HepG2 (cell line): ENCODE data around the gene EPHA6. TPM values are rescaled to one million over a fixed set of nuclear protein-coding genes. Genes with fewer than 3 reads are reported as not detected.

Source experiments
- ATAC-seq: fragments of 200-7000 bp; cut with Tn5 transposase; 3 replicates; pipeline ENCODE4 v1.9.1; 2020; ENCODE audit warnings: mild to moderate bottlenecking, moderate library complexity
- BruUV-seq: library from RNA; stranded (reverse); fragments of 400-500 nt; replicated peaks from 2 replicates; lab custom pipeline; 2021; lab: Mats Ljungman, UMichigan
- CTCF ChIA-PET: fragments of 300-600 bp; formaldehyde crosslinking; extraction: SDS; loops from one replicate; lab custom pipeline; 2021; ENCODE audit warnings: low total read pairs, inconsistent platforms, low intra/inter-chr PET ratio; lab: Yijun Ruan, JAX
- POLR2A ChIA-PET: fragments of 350-600 bp; sonication (Branson Sonifier 250); formaldehyde crosslinking; loops from one replicate; lab custom pipeline; 2020; ENCODE audit warnings: antibody characterized with exemption, inconsistent platforms; lab: Yijun Ruan, JAX
- DNase-seq: peaks from one replicate; pipeline ENCODE4 v3.0.0-alpha.2; 2015; ENCODE audit warnings: low spot score
- FAIRE-seq: peaks from 3 replicates; lab custom pipeline; 2011; peaks lifted over from hg19 to GRCh38; lab: Jason Lieb, UNC
- H2AFZ ChIP-seq: one replicate; pipeline ENCODE4 v1.6.1; 2011; ENCODE audit warnings: low read length, inconsistent platforms
- H3K27ac ChIP-seq: fragments of 300-600 bp; 3 replicates; pipeline ENCODE4 v1.8.0; 2011; ENCODE audit warnings: mixed run types, mild to moderate bottlenecking, mixed read lengths, low read length, inconsistent platforms; ENCODE audit not compliant: insufficient read depth; ENCODE audit errors: extremely low read length
- H3K27me3 ChIP-seq, 2 experiments: fragments of 200-600 bp in 1 of 2; 2 replicates in 1 of 2; 3 replicates in 1 of 2; pipeline versions ENCODE4 v1.6.0 to v1.8.0; 2011; ENCODE audit warnings: low read length in 2 of 2, mild to moderate bottlenecking in 2 of 2, moderate library complexity in 2 of 2, inconsistent platforms in 1 of 2; ENCODE audit not compliant: insufficient read depth in 2 of 2, control insufficient read depth in 1 of 2
- H3K36me3 ChIP-seq, 2 experiments: fragments of 200-600 bp in 1 of 2; replicated peaks in 1 of 2; 2 replicates in 1 of 2; 3 replicates in 1 of 2; pipeline versions ENCODE4 v1.5.1 to v1.8.0; 2011; ENCODE audit warnings: low read length in 2 of 2, inconsistent platforms in 1 of 2; ENCODE audit not compliant: insufficient read depth in 2 of 2, control insufficient read depth in 1 of 2
- H3K4me1 ChIP-seq: 2 replicates; pipeline ENCODE4 v1.5.1; 2012; ENCODE audit warnings: low read length, inconsistent platforms; ENCODE audit not compliant: insufficient read depth
- H3K4me2 ChIP-seq: 2 replicates; pipeline ENCODE4 v1.6.0; 2011; ENCODE audit warnings: low read depth, low read length, inconsistent platforms
- H3K4me3 ChIP-seq, 3 experiments: fragments of 200-600 bp in 1 of 3; sonication (generic), shearing (Covaris generic) in 1 of 3; replicated peaks in 1 of 3; 2 replicates each; pipeline ENCODE4 v1.5.1; 2011 to 2016; ENCODE audit warnings: low read length in 3 of 3, inconsistent platforms in 2 of 3, low read depth in 2 of 3, mild to moderate bottlenecking in 2 of 3, control low read depth in 1 of 3, mixed read lengths in 1 of 3; ENCODE audit not compliant: insufficient read depth in 1 of 3
- H3K79me2 ChIP-seq: one replicate; pipeline ENCODE4 v1.6.1; 2011; ENCODE audit warnings: low read length, inconsistent platforms; ENCODE audit not compliant: insufficient read depth
- H3K9ac ChIP-seq: 2 replicates; pipeline ENCODE4 v1.6.0; 2011; ENCODE audit warnings: mild to moderate bottlenecking, low read depth, low read length, inconsistent platforms; ENCODE audit not compliant: insufficient read depth
- H3K9me3 ChIP-seq: 2 replicates; pipeline ENCODE4 v1.5.1; 2012; ENCODE audit warnings: mild to moderate bottlenecking, low read length
- H4K20me1 ChIP-seq: 2 replicates; pipeline ENCODE4 v1.6.0; 2011; ENCODE audit warnings: inconsistent platforms, mild to moderate bottlenecking, low read length, moderate library complexity; ENCODE audit not compliant: insufficient read depth
- CREM ChIP-seq, 2 experiments: sonication (generic) in 1 of 2; formaldehyde crosslinking in 1 of 2; IDR thresholded peaks; 2 replicates each; pipeline versions ENCODE4 v1.4.0 to v1.6.1; 2016 to 2020; ENCODE audit warnings: antibody characterized with exemption in 1 of 2, mild to moderate bottlenecking in 1 of 2, missing genetic modification reagents in 1 of 2
- GABPA ChIP-seq, 2 experiments: IDR thresholded peaks; 2 replicates each; pipeline ENCODE4 v1.6.1; 2011 to 2016; ENCODE audit warnings: low read depth in 2 of 2, low read length in 1 of 2, missing biosample characterization in 1 of 2, missing genetic modification characterization in 1 of 2
- KLF13 ChIP-seq: sonication (generic); formaldehyde crosslinking; IDR thresholded peaks from 2 replicates; pipeline ENCODE4 v1.4.0; 2020; ENCODE audit warnings: mild to moderate bottlenecking, missing genetic modification reagents
- MIXL1 ChIP-seq: IDR thresholded peaks from 2 replicates; pipeline ENCODE4 v1.6.1; 2016
- NCOA1 ChIP-seq: sonication (generic); formaldehyde crosslinking; IDR thresholded peaks from 2 replicates; pipeline ENCODE4 v1.9.0; 2021; ENCODE audit warnings: missing genetic modification reagents
- NR2F2 ChIP-seq: IDR thresholded peaks from 2 replicates; pipeline ENCODE4 v1.6.1; 2012; ENCODE audit warnings: low read depth, inconsistent platforms, borderline replicate concordance
- RFXANK ChIP-seq: IDR thresholded peaks from 2 replicates; pipeline ENCODE4 v1.6.1; 2016
- SIN3A ChIP-seq: IDR thresholded peaks from 2 replicates; pipeline ENCODE4 v1.6.1; 2011; ENCODE audit warnings: low read depth, mild to moderate bottlenecking, control low read depth, low read length, borderline replicate concordance
- SP5 ChIP-seq: IDR thresholded peaks from 2 replicates; pipeline ENCODE4 v1.6.1; 2016; ENCODE audit warnings: low read depth, borderline replicate concordance
- ZBTB8A ChIP-seq: sonication (generic); formaldehyde crosslinking; IDR thresholded peaks from 2 replicates; pipeline ENCODE4 v1.4.0; 2020; ENCODE audit warnings: mild to moderate bottlenecking, low read depth, missing genetic modification reagents, borderline replicate concordance
- ZNF292 ChIP-seq: sonication (generic); formaldehyde crosslinking; IDR thresholded peaks from 2 replicates; pipeline ENCODE4 v1.8.1; 2022; ENCODE audit warnings: mild to moderate bottlenecking, low read depth, missing genetic modification reagents, borderline replicate concordance
- ZNF501 ChIP-seq: sonication (generic); formaldehyde crosslinking; IDR thresholded peaks from 2 replicates; pipeline ENCODE4 v1.5.1; 2020; ENCODE audit warnings: mild to moderate bottlenecking, moderate library complexity, missing genetic modification reagents
- ZNF567 ChIP-seq: sonication (generic); formaldehyde crosslinking; IDR thresholded peaks from 2 replicates; pipeline ENCODE4 v1.8.1; 2023; ENCODE audit warnings: mild to moderate bottlenecking, missing genetic modification reagents, borderline replicate concordance
- ZNF761 ChIP-seq: sonication (generic); formaldehyde crosslinking; conservative IDR thresholded peaks from 2 replicates; pipeline ENCODE4 v1.4.0; 2020; ENCODE audit warnings: mild to moderate bottlenecking, missing genetic modification reagents
- in situ Hi-C: cut with HindIII; loops from 2 replicates; pipeline ENCODE4 v1.10.0; 2017; ENCODE audit warnings: low pct_unique_long_range_greater_than_20kb; ENCODE audit not compliant: extremely low pct_ligation_motif_present
- intact Hi-C: fragments of 100-400 bp; cut with micrococcal nuclease; formaldehyde crosslinking; loops from one replicate; pipeline ENCODE4 v1.10.0; 2022; ENCODE audit not compliant: unreplicated experiment
- polyA plus RNA-seq, 8 experiments: library from polyadenylated mRNA; depleted of rRNA in 3 of 8; stranded (reverse) in 7 of 8; unstranded in 1 of 8; fragments of >200 nt; fragmentation: Illumina TruSeq in 4 of 8; extraction: Trizol in 4 of 8; gene quantifications; 2 replicates each; pipeline versions ENCODE4 v1.2.1 to v1.2.3, GENCODE V29; 2011 to 2016; ENCODE audit warnings: low read depth in 4 of 8, missing spikeins in 1 of 8, mixed read lengths in 1 of 8; ENCODE audit not compliant: insufficient read depth in 1 of 8
- total RNA-seq, 5 experiments: library from RNA; depleted of rRNA; stranded (reverse); fragments of >200 nt; fragmentation: Illumina TruSeq; extraction: Trizol; gene quantifications; 2 replicates each; pipeline ENCODE4 v1.2.3, GENCODE V29; 2016; ENCODE audit warnings: low read depth in 1 of 5
- TF ChIP-seq, protein P1 (sequence below): sonication (generic); formaldehyde crosslinking; conservative IDR thresholded peaks from 2 replicates; pipeline ENCODE4 v1.4.0; 2020; ENCODE audit warnings: missing genetic modification reagents
- TF ChIP-seq, protein P2 (sequence below): sonication (generic); formaldehyde crosslinking; IDR thresholded peaks from 2 replicates; pipeline ENCODE4 v1.5.0; 2020; ENCODE audit warnings: missing genetic modification reagents

The EPHA6 gene
- total and polyA plus RNA-seq, 2 of the 13 experiments (the other 11 are each of a cell fraction or from before 2014, with no cell fraction given): not detected

DNA sequence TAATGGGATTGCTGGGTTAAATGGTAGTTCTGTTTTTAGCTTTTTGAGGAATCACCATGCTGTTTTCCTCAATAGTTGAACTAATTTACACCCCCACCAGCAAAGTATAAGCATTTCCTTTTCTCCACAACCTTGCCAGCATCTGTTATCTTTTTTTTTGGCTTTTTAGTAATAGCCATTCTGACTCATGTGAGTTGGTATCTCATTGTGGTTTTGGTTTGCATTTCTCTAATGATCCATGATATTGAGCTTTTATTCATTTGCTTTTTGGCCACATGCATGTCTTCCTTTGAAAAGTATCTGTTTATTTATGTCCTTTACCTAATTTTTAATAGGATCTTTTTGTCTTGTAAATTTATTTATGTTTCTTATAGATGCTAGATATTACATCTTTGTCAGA lies 288.2 kb downstream of the EPHA6 start:
- Histone ChIP-seq H3K4me2 (no peak overlapping the region), H3K4me3 (no peak overlapping the region), H3K4me1 (no peaks in the 10 kb centered on the region), H3K9ac (no peak overlapping the region), H3K27me3 (no peaks in the 10 kb centered on the region; a peak in 1 of 5 replicates), H3K79me2 (no peaks in the 10 kb centered on the region), H2AFZ (no peak overlapping the region), H3K27ac (no peak overlapping the region)
- no TSS peak for BruUV-seq
- FAIRE-seq: no peak
- ChIA-PET POLR2A (no interaction called here), CTCF (no interaction called here)
- no peak for TF ChIP-seq SIN3A
- TF ChIP-seq NR2F2: no peak
- no peak for TF ChIP-seq ZNF292 (CRISPR knock-in tag)
- no peak for TF ChIP-seq ZNF761 (CRISPR knock-in tag)
- no peak for TF ChIP-seq ZNF501 (CRISPR knock-in tag)
- TF ChIP-seq CREM (IDR thresholded peaks at IDR 0.05): no peak
- no peak for TF ChIP-seq CREM (CRISPR knock-in tag; IDR thresholded peaks at IDR 0.05)
- no peak for TF ChIP-seq RFXANK
- TF ChIP-seq, protein P1, sequence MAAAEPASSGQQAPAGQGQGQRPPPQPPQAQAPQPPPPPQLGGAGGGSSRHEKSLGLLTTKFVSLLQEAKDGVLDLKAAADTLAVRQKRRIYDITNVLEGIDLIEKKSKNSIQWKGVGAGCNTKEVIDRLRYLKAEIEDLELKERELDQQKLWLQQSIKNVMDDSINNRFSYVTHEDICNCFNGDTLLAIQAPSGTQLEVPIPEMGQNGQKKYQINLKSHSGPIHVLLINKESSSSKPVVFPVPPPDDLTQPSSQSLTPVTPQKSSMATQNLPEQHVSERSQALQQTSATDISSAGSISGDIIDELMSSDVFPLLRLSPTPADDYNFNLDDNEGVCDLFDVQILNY (CRISPR knock-in tag): no peak
- no peak for TF ChIP-seq ZNF567 (CRISPR knock-in tag)
- TF ChIP-seq ZBTB8A (CRISPR knock-in tag): no peak
- TF ChIP-seq KLF13 (CRISPR knock-in tag): no peak
- TF ChIP-seq NCOA1 (CRISPR knock-in tag): no peak
- TF ChIP-seq SP5: no peak
- no peak for TF ChIP-seq MIXL1
- TF ChIP-seq GABPA (IDR thresholded peaks at IDR 0.05; ENCODE audit: low read depth, low read length): no peak
- no peak for TF ChIP-seq GABPA (CRISPR knock-in tag; IDR thresholded peaks at IDR 0.05; ENCODE audit: low read depth)
- TF ChIP-seq, protein P2, sequence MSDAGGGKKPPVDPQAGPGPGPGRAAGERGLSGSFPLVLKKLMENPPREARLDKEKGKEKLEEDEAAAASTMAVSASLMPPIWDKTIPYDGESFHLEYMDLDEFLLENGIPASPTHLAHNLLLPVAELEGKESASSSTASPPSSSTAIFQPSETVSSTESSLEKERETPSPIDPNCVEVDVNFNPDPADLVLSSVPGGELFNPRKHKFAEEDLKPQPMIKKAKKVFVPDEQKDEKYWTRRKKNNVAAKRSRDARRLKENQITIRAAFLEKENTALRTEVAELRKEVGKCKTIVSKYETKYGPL (CRISPR knock-in tag): no peak
- TF ChIP-seq, all 625 proteins: peak for 0
- ATAC-seq: no peak
- in situ Hi-C loops (no loop called here), intact Hi-C loops (no loop called here)
- DNase-seq: no peak
- Histone ChIP-seq H4K20me1 (no peaks in the 10 kb centered on the region), H3K36me3 (no peaks in the 10 kb centered on the region), H3K9me3 (no peaks in the 10 kb centered on the region)
